GM08714 (cell line): ENCODE results near the gene RPRD1A.

Experiments
- H3K4me3 ChIP-seq: fragments of 200-500 bp; sonication (Bioruptor generic); 2 replicates; pipeline ENCODE4 v1.5.1; 2014; ENCODE audit warnings: mild to moderate bottlenecking, low read length, inconsistent platforms
- ZNF274 ChIP-seq: IDR thresholded peaks from 2 replicates; pipeline ENCODE4 v1.6.1; 2012; ENCODE audit warnings: mild to moderate bottlenecking, low read depth, low read length

The RPRD1A gene

GRCh38 chr18:36023336-36023735 lies 44.0 kb downstream of the RPRD1A start:
- no peak overlapping the region for H3K4me3 ChIP-seq
- no peak for TF ChIP-seq ZNF274

- no peak for TF ChIP-seq ZNF274
These were observed 47.1 kb downstream of the RPRD1A start for GRCh38 chr18:36020174-36020711.

GRCh38 chr18:36017232-36017631 lies 50.1 kb downstream of the RPRD1A start:
- H3K4me3 ChIP-seq = no peak overlapping the region
- no peak for TF ChIP-seq ZNF274

More at GRCh38 chr18:36020174-36020711, 47.1 kb downstream of the RPRD1A start:
- no peak overlapping the region for H3K4me3 ChIP-seq

- no peak for TF ChIP-seq ZNF274
- H3K4me3 ChIP-seq = no peak overlapping the region
These were observed 51.7 kb downstream of the RPRD1A start for GRCh38 chr18:36015629-36016028.

- TF ChIP-seq ZNF274 = no peak
These were observed 54.5 kb downstream of the RPRD1A start for GRCh38 chr18:36012891-36013290.

GRCh38 chr18:36009214-36009613 lies 58.1 kb downstream of the RPRD1A start:
- H3K4me3 ChIP-seq = no peak overlapping the region
- no peak for TF ChIP-seq ZNF274

More at GRCh38 chr18:36012891-36013290, 54.5 kb downstream of the RPRD1A start:
- H3K4me3 ChIP-seq = no peak overlapping the region

GRCh38 chr18:36006997-36007396 lies 60.4 kb downstream of the RPRD1A start:
- no peak for TF ChIP-seq ZNF274

GRCh38 chr18:35999925-36000324 lies 67.4 kb downstream of the RPRD1A start:
- H3K4me3 ChIP-seq = no peak overlapping the region

More at GRCh38 chr18:36006997-36007396, 60.4 kb downstream of the RPRD1A start:
- no peak overlapping the region for H3K4me3 ChIP-seq

GRCh38 chr18:35998967-35999366 lies 68.4 kb downstream of the RPRD1A start:
- TF ChIP-seq ZNF274 = no peak
- no peak overlapping the region for H3K4me3 ChIP-seq

More at GRCh38 chr18:35999925-36000324, 67.4 kb downstream of the RPRD1A start:
- no peak for TF ChIP-seq ZNF274

GRCh38 chr18:35993013-35993412 lies 74.3 kb downstream of the RPRD1A start:
- no peak for TF ChIP-seq ZNF274
- no peak overlapping the region for H3K4me3 ChIP-seq

GRCh38 chr18:35991696-35992095 lies 75.7 kb downstream of the RPRD1A start:
- no peak for TF ChIP-seq ZNF274
- H3K4me3 ChIP-seq = no peak overlapping the region

GRCh38 chr18:35983818-35984217 lies 83.5 kb downstream of the RPRD1A start:
- H3K4me3 ChIP-seq = no peak overlapping the region
- no peak for TF ChIP-seq ZNF274

GRCh38 chr18:35983147-35983546 lies 84.2 kb downstream of the RPRD1A start:
- TF ChIP-seq ZNF274 = no peak

GRCh38 chr18:35982409-35983114 lies 84.8 kb downstream of the RPRD1A start:
- no peak for TF ChIP-seq ZNF274
- no peak overlapping the region for H3K4me3 ChIP-seq

More at GRCh38 chr18:35983147-35983546, 84.2 kb downstream of the RPRD1A start:
- H3K4me3 ChIP-seq = no peak overlapping the region

- no peak overlapping the region for H3K4me3 ChIP-seq
- no peak for TF ChIP-seq ZNF274
These were observed 88.2 kb downstream of the RPRD1A start for GRCh38 chr18:35979112-35979511.
